Retina (tissue), 1 donor: ENCODE results near the gene RNF220.

ENCODE experiments used
- DNase-seq: peaks from one replicate; pipeline ENCODE4 v3.0.0-alpha.2; 2016

RNF220 gene

GRCh38 chr1:44591381-44591780, 186.3 kb downstream of the RNF220 start:
- no peak for DNase-seq

- DNase-seq, result no peak
These were observed 187.4 kb downstream of the RNF220 start for GRCh38 chr1:44592208-44593145.

GRCh38 chr1:44594353-44594752, 189.3 kb downstream of the RNF220 start:
- no peak for DNase-seq

- peak; percentile 86 for DNase-seq
These were observed 190.0 kb downstream of the RNF220 start for GRCh38 chr1:44594871-44595735.

- DNase-seq, result no peak
These were observed 191.5 kb downstream of the RNF220 start for GRCh38 chr1:44596511-44596910.

GRCh38 chr1:44598167-44598566, 193.1 kb downstream of the RNF220 start:
- DNase-seq, result no peak

GRCh38 chr1:44602634-44603628, 197.9 kb downstream of the RNF220 start:
- peak; percentile 74 for DNase-seq

GRCh38 chr1:44603718-44604117, 198.7 kb downstream of the RNF220 start:
- peak; percentile 53 for DNase-seq

GRCh38 chr1:44604157-44604955, 199.3 kb downstream of the RNF220 start:
- no peak for DNase-seq

- no peak for DNase-seq
These were observed 201.0 kb downstream of the RNF220 start for GRCh38 chr1:44605914-44606615.

GRCh38 chr1:44606701-44607281, 201.7 kb downstream of the RNF220 start:
- DNase-seq, result no peak

- no peak for DNase-seq
These were observed 203.1 kb downstream of the RNF220 start for GRCh38 chr1:44608141-44608540.

- DNase-seq, result peak; percentile 70
These were observed 204.3 kb downstream of the RNF220 start for GRCh38 chr1:44609412-44609767.

GRCh38 chr1:44609768-44610526, 204.9 kb downstream of the RNF220 start:
- no peak for DNase-seq

GRCh38 chr1:44610527-44611148, 205.6 kb downstream of the RNF220 start:
- no peak for DNase-seq

- no peak for DNase-seq
These were observed 206.4 kb downstream of the RNF220 start for GRCh38 chr1:44611419-44611818.

- DNase-seq, result no peak
These were observed 206.8 kb downstream of the RNF220 start for GRCh38 chr1:44611866-44612265.

- no peak for DNase-seq
These were observed 208.9 kb downstream of the RNF220 start for GRCh38 chr1:44613941-44614340.

GRCh38 chr1:44616284-44616990, 211.4 kb downstream of the RNF220 start:
- peak; percentile 28 for DNase-seq
